ENCODE measurements around the gene OR56A4.

GRCh38 chr11:6006395-6006794 is 351 bp downstream of the OR56A4 start:
- TF ChIP-seq CTCF (IDR thresholded peaks at IDR 0.05) (no peak), EZH2 (IDR thresholded peaks at IDR 0.05; ENCODE audit: borderline replicate concordance, insufficient read depth, low read depth, low read length, poor library complexity, severe bottlenecking) (no peak)
